ENCODE measurements around the gene SP2. TPM values are rescaled to one million over a fixed set of nuclear protein-coding genes. Genes with fewer than 3 reads are reported as not detected.

Gene SP2
- total RNA-seq, 1 donor from 2014 or later = 12.1 TPM

DNA sequence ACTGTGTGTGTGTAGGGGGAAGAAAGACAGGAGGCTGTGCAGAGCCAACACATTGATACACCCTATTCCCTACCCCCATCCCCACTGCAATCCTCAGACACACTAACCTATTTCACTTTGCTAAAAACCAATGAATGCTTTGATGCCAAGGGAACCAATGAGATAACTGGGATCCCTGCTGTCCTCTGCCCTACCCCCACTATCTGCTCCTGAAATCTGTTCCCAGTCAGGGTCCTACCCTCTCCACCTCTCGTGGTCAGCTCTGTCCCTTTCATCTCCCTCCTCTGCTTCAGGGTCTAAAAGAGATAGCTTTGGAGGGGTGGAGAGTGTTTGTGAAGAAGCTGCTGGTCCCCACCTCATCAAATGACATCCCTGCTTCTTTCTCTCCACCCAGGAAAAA lies 26.0 kb upstream of the SP2 start:
- DNase-seq (ENCODE audit: low read depth) (no peak), FAIRE-seq (no peak)
- Mint-ChIP-seq H3K36me3 (ENCODE audit: low read depth, unreplicated experiment) (peaks cover 6% of the 10 kb centered on the region), H3K27ac (ENCODE audit: unreplicated experiment) (no peak overlapping the region), H3K9me3 (ENCODE audit: unreplicated experiment) (peaks cover 3% of the 10 kb centered on the region), H3K4me1 (ENCODE audit: low read depth, unreplicated experiment) (peaks cover 12% of the 10 kb centered on the region), H3K27me3 (ENCODE audit: low read depth, unreplicated experiment) (peaks cover 48% of the 10 kb centered on the region), H3K4me3 (ENCODE audit: unreplicated experiment) (no peak overlapping the region)
- H3K36me3 ChIP-seq (ENCODE audit: insufficient read depth, low read length) = no peaks in the 10 kb centered on the region
- H3K4me2 ChIP-seq (ENCODE audit: low read length) = no peak overlapping the region
- H3K27me3 ChIP-seq (ENCODE audit: insufficient read depth, low read length) = peaks cover 51% of the 10 kb centered on the region
- no peak for TF ChIP-seq EZH2 (IDR thresholded peaks at IDR 0.05; ENCODE audit: insufficient read depth, low read length)
- TF ChIP-seq, protein P1, sequence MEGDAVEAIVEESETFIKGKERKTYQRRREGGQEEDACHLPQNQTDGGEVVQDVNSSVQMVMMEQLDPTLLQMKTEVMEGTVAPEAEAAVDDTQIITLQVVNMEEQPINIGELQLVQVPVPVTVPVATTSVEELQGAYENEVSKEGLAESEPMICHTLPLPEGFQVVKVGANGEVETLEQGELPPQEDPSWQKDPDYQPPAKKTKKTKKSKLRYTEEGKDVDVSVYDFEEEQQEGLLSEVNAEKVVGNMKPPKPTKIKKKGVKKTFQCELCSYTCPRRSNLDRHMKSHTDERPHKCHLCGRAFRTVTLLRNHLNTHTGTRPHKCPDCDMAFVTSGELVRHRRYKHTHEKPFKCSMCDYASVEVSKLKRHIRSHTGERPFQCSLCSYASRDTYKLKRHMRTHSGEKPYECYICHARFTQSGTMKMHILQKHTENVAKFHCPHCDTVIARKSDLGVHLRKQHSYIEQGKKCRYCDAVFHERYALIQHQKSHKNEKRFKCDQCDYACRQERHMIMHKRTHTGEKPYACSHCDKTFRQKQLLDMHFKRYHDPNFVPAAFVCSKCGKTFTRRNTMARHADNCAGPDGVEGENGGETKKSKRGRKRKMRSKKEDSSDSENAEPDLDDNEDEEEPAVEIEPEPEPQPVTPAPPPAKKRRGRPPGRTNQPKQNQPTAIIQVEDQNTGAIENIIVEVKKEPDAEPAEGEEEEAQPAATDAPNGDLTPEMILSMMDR (IDR thresholded peaks at IDR 0.05; ENCODE audit: insufficient read depth, low read depth, low read length) = no peak
- no peaks in the 10 kb centered on the region for H4K20me1 ChIP-seq (ENCODE audit: insufficient read depth, low read length)
- H3K79me2 ChIP-seq (ENCODE audit: insufficient read depth, low read length) = no peaks in the 10 kb centered on the region
- H2AFZ ChIP-seq (ENCODE audit: low read depth, low read length) = no peak overlapping the region
- no peak overlapping the region for H3K4me3 ChIP-seq (ENCODE audit: insufficient read depth, low read depth, low read length)
- no peak overlapping the region for H3K27ac ChIP-seq (ENCODE audit: low read depth, low read length)
- H3K4me1 ChIP-seq (ENCODE audit: insufficient read depth, low read length) = peaks cover 4% of the 10 kb centered on the region
- no peaks in the 10 kb centered on the region for H3K9me3 ChIP-seq (ENCODE audit: insufficient read depth, low read depth, low read length)
- no peak overlapping the region for H3K9ac ChIP-seq (ENCODE audit: low read length)

DNA sequence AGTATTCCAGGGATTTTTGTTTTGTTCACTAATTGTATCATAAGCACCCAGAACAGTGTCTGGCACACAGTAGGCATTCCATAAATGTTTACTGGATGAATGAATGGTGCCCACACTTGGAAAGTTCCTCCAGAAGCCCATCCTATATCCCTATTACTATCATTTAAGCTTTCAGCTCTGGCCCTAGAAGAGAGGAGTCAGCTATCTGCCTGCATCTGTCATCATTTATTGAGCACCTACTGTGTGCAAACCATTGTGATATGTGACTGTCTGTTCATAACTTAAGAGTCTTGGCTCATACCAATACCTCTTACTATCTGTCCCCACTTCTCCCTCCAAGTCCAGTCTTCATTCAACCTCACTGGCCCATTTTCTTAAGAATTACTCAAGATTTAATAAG lies 25.0 kb upstream of the SP2 start:
- no peak for TF ChIP-seq EZH2 (IDR thresholded peaks at IDR 0.05; ENCODE audit: insufficient read depth, low read length)
- TF ChIP-seq, protein P1 (IDR thresholded peaks at IDR 0.05; ENCODE audit: insufficient read depth, low read depth, low read length) = no peak
- Histone ChIP-seq H3K9me3 (ENCODE audit: insufficient read depth, low read depth, low read length) (no peaks in the 10 kb centered on the region), H3K27me3 (ENCODE audit: insufficient read depth, low read length) (peaks cover 56% of the 10 kb centered on the region), H3K36me3 (ENCODE audit: insufficient read depth, low read length) (no peaks in the 10 kb centered on the region), H3K4me3 (ENCODE audit: insufficient read depth, low read depth, low read length) (no peak overlapping the region), H3K4me2 (ENCODE audit: low read length) (no peak overlapping the region), H3K4me1 (ENCODE audit: insufficient read depth, low read length) (peaks cover 4% of the 10 kb centered on the region), H2AFZ (ENCODE audit: low read depth, low read length) (no peak overlapping the region), H3K79me2 (ENCODE audit: insufficient read depth, low read length) (no peaks in the 10 kb centered on the region), H4K20me1 (ENCODE audit: insufficient read depth, low read length) (no peaks in the 10 kb centered on the region), H3K27ac (ENCODE audit: low read depth, low read length) (no peak overlapping the region), H3K9ac (ENCODE audit: low read length) (no peak overlapping the region)
- Mint-ChIP-seq H3K36me3 (ENCODE audit: low read depth, unreplicated experiment) (peaks cover 4% of the 10 kb centered on the region), H3K4me3 (ENCODE audit: unreplicated experiment) (no peak overlapping the region), H3K27ac (ENCODE audit: unreplicated experiment) (no peak overlapping the region), H3K9me3 (ENCODE audit: unreplicated experiment) (peaks cover 3% of the 10 kb centered on the region), H3K4me1 (ENCODE audit: low read depth, unreplicated experiment) (peaks cover 15% of the 10 kb centered on the region), H3K27me3 (ENCODE audit: low read depth, unreplicated experiment) (peaks cover 40% of the 10 kb centered on the region)
- FAIRE-seq (no peak), DNase-seq (ENCODE audit: low read depth) (no peak)

DNA sequence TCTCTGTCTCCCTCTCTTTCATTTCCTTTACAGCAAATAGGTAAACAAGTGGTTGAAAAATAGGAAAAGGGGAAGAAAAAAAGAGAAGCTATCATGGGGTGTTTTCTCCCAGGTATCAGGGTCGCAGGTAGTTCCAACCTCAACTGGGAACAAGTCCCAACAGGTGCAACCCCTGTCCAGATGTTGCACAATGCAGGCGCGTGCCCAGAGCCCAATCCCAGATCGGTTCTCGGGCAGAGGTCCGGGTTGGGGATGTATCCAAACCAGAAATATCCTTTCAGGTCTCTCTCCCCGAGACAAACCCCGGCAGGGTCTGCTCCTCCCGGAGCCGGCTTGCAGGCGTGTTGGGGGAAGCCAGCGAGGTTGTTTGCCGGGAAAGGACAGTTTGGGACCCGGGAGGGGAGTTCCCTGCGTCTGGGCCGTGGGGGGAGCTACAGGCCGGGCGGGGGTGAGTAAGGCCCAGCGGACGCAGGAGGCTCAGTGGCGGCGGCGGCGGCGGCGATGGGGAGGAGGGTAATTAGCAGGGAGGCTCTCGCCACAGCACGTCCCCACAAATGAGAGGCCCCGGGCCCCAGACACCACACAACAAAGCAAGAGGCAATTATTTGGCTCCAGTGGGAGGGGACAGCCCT lies 23.9 kb upstream of the SP2 start:
- peak overlapping the region; percentile 37 for H2AFZ ChIP-seq (ENCODE audit: low read depth, low read length)
- peak overlapping the region; percentile 63 for H3K4me2 ChIP-seq (ENCODE audit: low read length)
- FAIRE-seq (no peak), DNase-seq (ENCODE audit: low read depth) (no peak)
- Mint-ChIP-seq H3K27ac (ENCODE audit: unreplicated experiment) (no peak overlapping the region), H3K4me3 (ENCODE audit: unreplicated experiment) (peak overlapping the region; percentile 54), H3K4me1 (ENCODE audit: low read depth, unreplicated experiment) (peaks cover 15% of the 10 kb centered on the region), H3K9me3 (ENCODE audit: unreplicated experiment) (peaks cover 3% of the 10 kb centered on the region), H3K27me3 (ENCODE audit: low read depth, unreplicated experiment) (peaks cover 36% of the 10 kb centered on the region), H3K36me3 (ENCODE audit: low read depth, unreplicated experiment) (peaks cover 2% of the 10 kb centered on the region)
- no peaks in the 10 kb centered on the region for H3K9me3 ChIP-seq (ENCODE audit: insufficient read depth, low read depth, low read length)
- no peaks in the 10 kb centered on the region for H4K20me1 ChIP-seq (ENCODE audit: insufficient read depth, low read length)
- H3K9ac ChIP-seq (ENCODE audit: low read length) = peak overlapping the region; percentile 10
- peaks cover 56% of the 10 kb centered on the region for H3K27me3 ChIP-seq (ENCODE audit: insufficient read depth, low read length)
- H3K36me3 ChIP-seq (ENCODE audit: insufficient read depth, low read length) = no peaks in the 10 kb centered on the region
- H3K4me3 ChIP-seq (ENCODE audit: insufficient read depth, low read depth, low read length) = no peak overlapping the region
- no peaks in the 10 kb centered on the region for H3K79me2 ChIP-seq (ENCODE audit: insufficient read depth, low read length)
- no peak for TF ChIP-seq EZH2 (IDR thresholded peaks at IDR 0.05; ENCODE audit: insufficient read depth, low read length)
- TF ChIP-seq, protein P1 (IDR thresholded peaks at IDR 0.05; ENCODE audit: insufficient read depth, low read depth, low read length) = no peak
- no peak overlapping the region for H3K27ac ChIP-seq (ENCODE audit: low read depth, low read length)
- H3K4me1 ChIP-seq (ENCODE audit: insufficient read depth, low read length) = peaks cover 4% of the 10 kb centered on the region
